Fibroblast of the aortic adventitia (primary cell): ENCODE measurements around the gene KATNAL1. TPM values are rescaled to one million over a fixed set of nuclear protein-coding genes. Genes with fewer than 3 reads are reported as not detected.

Source experiments
- DNase-seq: peaks from one replicate; pipeline ENCODE4 v3.0.0-alpha.2; 2010; ENCODE audit warnings: low read depth
- H3K4me3 ChIP-seq: 2 replicates; pipeline ENCODE4 v1.5.1; 2011; ENCODE audit warnings: low read depth, mild to moderate bottlenecking, control low read depth, low read length, moderate library complexity
- total RNA-seq: library from RNA; depleted of rRNA; stranded (reverse); fragments of >200 nt; gene quantifications from 2 replicates; pipeline ENCODE4 v1.2.3, GENCODE V29; 2012; ENCODE audit warnings: low replicate concordance
- TF ChIP-seq, protein P1 (sequence below): IDR thresholded peaks from 2 replicates; pipeline ENCODE4 v1.5.1; 2011; ENCODE audit warnings: mild to moderate bottlenecking, low read length, control low read depth, inconsistent platforms; ENCODE audit not compliant: insufficient read depth

KATNAL1 gene
- total RNA-seq, 1 donor, result 38.7 TPM

DNA sequence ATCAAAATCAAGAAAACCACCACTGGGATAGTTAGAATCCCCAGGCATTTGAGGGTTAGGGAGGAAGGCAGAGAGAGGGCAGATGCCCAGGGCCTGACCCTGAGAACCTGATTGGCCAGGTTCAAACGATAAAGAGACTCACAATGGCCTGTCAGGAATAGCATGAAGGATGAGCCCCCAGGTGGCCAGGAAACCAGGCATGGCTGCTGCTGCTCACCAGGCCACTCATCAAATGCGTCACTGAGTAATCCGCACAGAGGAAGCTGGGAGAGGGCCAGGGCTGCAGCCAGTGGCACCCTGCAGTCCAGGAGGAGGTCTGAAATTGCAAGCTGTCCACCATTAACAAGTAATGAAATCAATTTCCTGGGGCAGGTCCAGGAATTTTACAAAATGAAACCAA lies 111.3 kb downstream of the KATNAL1 start:
- TF ChIP-seq, protein P1, sequence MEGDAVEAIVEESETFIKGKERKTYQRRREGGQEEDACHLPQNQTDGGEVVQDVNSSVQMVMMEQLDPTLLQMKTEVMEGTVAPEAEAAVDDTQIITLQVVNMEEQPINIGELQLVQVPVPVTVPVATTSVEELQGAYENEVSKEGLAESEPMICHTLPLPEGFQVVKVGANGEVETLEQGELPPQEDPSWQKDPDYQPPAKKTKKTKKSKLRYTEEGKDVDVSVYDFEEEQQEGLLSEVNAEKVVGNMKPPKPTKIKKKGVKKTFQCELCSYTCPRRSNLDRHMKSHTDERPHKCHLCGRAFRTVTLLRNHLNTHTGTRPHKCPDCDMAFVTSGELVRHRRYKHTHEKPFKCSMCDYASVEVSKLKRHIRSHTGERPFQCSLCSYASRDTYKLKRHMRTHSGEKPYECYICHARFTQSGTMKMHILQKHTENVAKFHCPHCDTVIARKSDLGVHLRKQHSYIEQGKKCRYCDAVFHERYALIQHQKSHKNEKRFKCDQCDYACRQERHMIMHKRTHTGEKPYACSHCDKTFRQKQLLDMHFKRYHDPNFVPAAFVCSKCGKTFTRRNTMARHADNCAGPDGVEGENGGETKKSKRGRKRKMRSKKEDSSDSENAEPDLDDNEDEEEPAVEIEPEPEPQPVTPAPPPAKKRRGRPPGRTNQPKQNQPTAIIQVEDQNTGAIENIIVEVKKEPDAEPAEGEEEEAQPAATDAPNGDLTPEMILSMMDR, result no peak
- H3K4me3 ChIP-seq, result no peak overlapping the region
- DNase-seq, result no peak

DNA sequence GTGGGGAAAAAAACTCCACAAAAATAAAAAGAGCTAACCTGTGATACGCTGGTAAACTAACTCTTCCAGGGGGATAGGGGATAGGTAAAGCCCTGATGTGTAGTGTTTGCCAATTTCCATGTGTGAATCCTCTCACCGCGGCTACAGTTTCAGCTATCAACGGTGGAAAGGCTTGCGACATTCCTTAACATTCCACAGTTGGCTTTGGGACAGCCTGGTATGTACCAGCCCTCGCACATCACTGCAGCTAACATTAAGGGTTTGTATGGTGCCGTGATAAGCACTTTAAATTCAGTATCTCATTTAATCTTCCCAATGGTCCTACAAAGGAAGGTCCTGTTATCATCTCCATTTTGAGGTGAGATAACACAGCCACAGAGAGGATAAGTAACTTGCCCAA lies 112.4 kb downstream of the KATNAL1 start:
- TF ChIP-seq, protein P1, result no peak
- peak; percentile 9 for DNase-seq
- no peak overlapping the region for H3K4me3 ChIP-seq

DNA sequence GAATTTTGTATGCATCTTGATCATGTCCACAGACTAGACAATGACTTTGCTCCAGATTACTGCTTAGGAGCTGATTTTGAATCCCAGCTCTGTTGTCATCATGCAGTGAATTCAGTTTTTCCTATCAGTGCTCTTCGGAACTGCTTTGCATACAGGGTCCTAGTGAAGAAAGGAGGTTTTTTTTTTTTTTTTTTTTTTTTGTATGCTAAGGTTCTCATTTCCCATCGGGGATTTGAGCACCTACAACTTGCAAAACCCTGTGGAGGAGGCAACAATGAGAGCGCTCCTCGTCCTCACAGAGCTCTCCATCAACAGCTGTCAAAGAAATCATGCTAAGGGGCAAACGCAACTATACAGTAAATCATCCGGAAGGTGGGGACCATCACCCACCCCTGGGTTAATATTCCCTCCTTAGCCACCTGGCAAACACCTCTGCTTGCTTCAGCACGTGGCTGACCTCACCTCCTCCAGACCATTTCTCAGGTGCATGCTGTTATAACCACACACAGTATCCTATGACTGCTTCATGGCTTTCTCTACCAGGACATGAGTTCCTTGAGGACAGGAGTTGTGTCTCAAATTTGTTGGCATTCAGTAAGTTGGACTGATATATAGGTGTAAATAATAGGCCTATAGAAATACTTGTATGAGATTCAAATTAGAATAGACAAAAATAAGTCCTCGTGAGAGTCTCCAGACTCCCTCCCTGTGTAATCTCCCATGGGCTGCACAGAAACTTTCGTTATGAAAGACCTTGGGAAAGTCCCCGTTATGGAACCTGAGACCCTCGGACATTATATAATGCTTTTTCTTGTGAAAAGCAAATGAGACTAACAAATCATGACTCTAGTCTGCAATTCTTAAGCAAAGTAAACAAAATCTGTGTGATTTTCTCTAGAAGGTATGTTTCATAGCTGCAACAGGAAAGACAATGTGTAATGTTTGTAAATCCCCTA lies 113.8 kb downstream of the KATNAL1 start:
- TF ChIP-seq, protein P1, result no peak
- H3K4me3 ChIP-seq, result no peak overlapping the region
- no peak for DNase-seq

DNA sequence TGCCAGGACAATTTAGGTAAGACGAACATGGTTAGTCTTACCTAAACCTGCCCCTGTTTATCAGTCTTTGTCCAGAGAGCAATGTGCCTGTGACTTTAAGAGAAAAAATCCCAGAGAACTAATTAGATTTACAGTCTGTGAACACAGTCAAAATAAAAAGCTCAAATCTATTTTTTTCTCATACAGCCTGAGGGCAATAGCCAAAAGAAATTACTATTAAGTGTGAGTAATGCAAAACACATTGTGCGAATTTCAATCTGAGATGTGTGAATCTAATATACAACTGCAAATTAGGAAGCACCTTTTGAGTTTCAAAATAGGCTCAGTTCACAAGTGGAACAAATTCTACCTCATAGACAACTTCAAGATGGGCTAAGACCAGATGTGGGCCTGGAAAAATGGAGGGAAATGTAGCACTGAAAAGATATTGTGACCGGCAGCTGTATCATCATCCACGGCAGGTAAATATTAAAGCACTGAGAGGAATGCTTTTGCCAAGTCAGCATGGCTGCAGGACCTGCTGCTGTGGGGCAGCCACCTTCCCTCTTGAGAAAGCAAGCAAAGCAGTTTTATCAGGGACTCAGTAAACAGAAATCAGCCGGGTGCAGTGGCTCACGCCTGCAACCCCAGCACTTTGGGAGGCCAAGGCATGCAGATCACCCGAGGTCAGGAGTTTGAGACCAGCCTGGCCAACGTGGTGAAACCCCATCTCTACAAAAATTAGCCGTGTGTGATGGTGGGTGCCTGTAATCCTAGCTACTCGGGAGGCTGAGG lies 114.8 kb downstream of the KATNAL1 start:
- TF ChIP-seq, protein P1, result no peak
- DNase-seq, result no peak

DNA sequence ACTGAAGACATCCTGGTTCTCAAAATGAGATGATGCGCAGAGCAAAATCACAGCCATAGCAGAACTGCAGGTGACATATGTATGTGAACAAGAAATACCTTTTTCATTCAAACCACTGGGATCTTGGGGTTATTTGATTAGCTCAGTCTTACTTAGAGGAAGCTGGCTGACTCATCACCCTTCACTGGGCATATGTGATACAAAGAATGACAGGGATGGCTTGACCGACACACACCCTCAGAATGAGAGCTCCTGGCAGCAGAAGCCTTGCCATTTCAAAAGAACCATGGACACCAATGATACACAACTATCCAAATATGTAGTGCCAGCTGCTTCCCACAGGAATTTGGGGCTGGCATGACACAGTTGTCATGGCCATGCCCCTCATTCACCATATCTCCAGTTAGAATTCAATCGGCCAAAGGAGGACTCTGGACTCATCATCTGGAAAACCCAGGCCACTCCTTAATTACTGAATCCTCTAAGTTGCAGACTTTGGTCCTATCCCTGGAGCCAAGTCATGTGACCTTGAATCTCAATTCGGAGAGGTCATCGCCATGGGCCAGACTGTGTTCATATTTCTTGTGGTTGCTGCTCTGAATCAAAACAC lies 115.8 kb downstream of the KATNAL1 start:
- DNase-seq, result no peak
- TF ChIP-seq, protein P1, result no peak
- H3K4me3 ChIP-seq, result no peak overlapping the region

More for the DNA sequence above, 114.8 kb downstream of the KATNAL1 start:
- no peak overlapping the region for H3K4me3 ChIP-seq

DNA sequence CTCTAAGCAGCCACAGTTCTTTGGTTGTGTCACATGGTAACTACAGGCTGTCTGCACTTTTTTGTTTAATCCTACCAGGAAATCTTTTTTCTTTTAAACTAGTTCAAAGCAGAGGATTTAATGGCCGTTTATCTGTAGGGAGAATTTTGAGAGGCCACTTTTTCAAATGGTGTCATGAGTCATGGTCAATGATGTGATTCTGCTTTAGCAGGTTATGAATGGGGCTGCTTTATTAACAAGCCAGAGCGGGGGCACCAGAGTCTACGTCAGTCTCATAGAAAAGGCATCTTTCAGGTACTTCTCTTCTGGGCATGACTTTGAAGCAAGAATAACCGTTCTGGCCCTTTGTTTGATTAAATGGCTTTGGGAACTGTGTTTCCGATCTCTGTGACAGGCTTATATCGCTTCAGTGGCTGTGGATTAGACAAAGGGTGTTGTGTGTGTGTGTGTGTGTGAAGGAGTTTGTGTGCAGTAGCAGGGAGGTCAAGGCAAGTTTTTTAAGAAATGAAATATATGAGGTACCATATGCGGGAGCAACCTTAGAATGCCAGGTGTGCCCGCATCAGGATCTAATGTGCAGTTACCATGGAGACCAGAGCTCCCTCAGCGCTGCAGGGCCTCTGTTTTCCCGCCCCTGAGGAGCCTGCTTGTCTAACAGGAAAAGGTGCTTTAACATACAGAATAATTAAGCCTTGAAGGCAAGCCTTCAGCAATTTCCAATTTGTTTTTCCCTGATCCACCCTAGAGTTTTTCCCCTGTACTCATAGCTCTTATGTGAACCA lies 120.5 kb downstream of the KATNAL1 start:
- TF ChIP-seq, protein P1, result no peak
- no peak overlapping the region for H3K4me3 ChIP-seq
- DNase-seq, result no peak
